ENCODE measurements around the gene ZFAND3.

GRCh38 chr6:38173909-38174308, 354.4 kb downstream of the ZFAND3 start:
- no peak for TF ChIP-seq CTCF (IDR thresholded peaks at IDR 0.05; ENCODE audit: low read length)
- no peak for TF ChIP-seq EZH2 (IDR thresholded peaks at IDR 0.05; ENCODE audit: borderline replicate concordance, low read length)

All from OCI-LY1 (cell line).